NCI-H748 (cell line): ENCODE results near the gene KLHL2.
A peak's percentile ranks its signal among the peaks of the same experiment; 100 is the strongest.
"Not testable (repeated sequence)": the region's sequence is repeated elsewhere in the genome, so short reads cannot be mapped to it uniquely, and the experiment has no call there.

ENCODE experiments used
- DNase-seq: peaks from one replicate; lab custom pipeline; 2025; ENCODE audit not compliant: unreplicated experiment; lab: John Stamatoyannopoulos, UW

The KLHL2 gene

GRCh38 chr4:165207431-165208220, at the start of gene KLHL2:
Gene KLHL2, plus strand, starts transcription at chr4:165207561. Its CDS starts 316 bp downstream, at chr4:165207877.
- DNase-seq, result peak; percentile 79

- no peak for DNase-seq
Measured at GRCh38 chr4:165158762-165159161, 48.6 kb upstream of the KLHL2 start.

- DNase-seq, result no peak
Measured at GRCh38 chr4:165164257-165164656, 43.1 kb upstream of the KLHL2 start.

GRCh38 chr4:165166872-165167271, 40.5 kb upstream of the KLHL2 start:
- DNase-seq, result not testable (repeated sequence)

GRCh38 chr4:165167650-165168049, 39.7 kb upstream of the KLHL2 start:
- no peak for DNase-seq

- no peak for DNase-seq
Measured at GRCh38 chr4:165170819-165171218, 36.5 kb upstream of the KLHL2 start.

GRCh38 chr4:165175470-165175869, 31.9 kb upstream of the KLHL2 start:
- DNase-seq, result not testable (repeated sequence)

GRCh38 chr4:165175879-165176278, 31.5 kb upstream of the KLHL2 start:
- DNase-seq, result no peak

- no peak for DNase-seq
Measured at GRCh38 chr4:165177725-165178666, 29.4 kb upstream of the KLHL2 start.

GRCh38 chr4:165184220-165184619, 23.1 kb upstream of the KLHL2 start:
- DNase-seq, result no peak

- not testable (repeated sequence) for DNase-seq
Measured at GRCh38 chr4:165184998-165185397, 22.4 kb upstream of the KLHL2 start.

- DNase-seq, result no peak
Measured at GRCh38 chr4:165185448-165185847, 21.9 kb upstream of the KLHL2 start.

- DNase-seq, result no peak
Measured at GRCh38 chr4:165190591-165191347, 16.6 kb upstream of the KLHL2 start.

GRCh38 chr4:165191348-165191656, 16.1 kb upstream of the KLHL2 start:
- DNase-seq, result no peak

- DNase-seq, result peak; percentile 5
Measured at GRCh38 chr4:165191814-165192499, 15.4 kb upstream of the KLHL2 start.

- no peak for DNase-seq
Measured at GRCh38 chr4:165192500-165192898, 14.9 kb upstream of the KLHL2 start.

- DNase-seq, result no peak
Measured at GRCh38 chr4:165192956-165193355, 14.4 kb upstream of the KLHL2 start.

- no peak for DNase-seq
Measured at GRCh38 chr4:165194368-165194767, 13.0 kb upstream of the KLHL2 start.

- no peak for DNase-seq
Measured at GRCh38 chr4:165198329-165198728, 9.0 kb upstream of the KLHL2 start.

- DNase-seq, result no peak
Measured at GRCh38 chr4:165199286-165199685, 8.1 kb upstream of the KLHL2 start.

- no peak for DNase-seq
Measured at GRCh38 chr4:165199722-165200121, 7.6 kb upstream of the KLHL2 start.
